ENCODE measurements around the gene AQP12A.
"Not testable (repeated sequence)": the region's sequence is repeated elsewhere in the genome, so short reads cannot be mapped to it uniquely, and the experiment has no call there.

AQP12A gene, protein sequence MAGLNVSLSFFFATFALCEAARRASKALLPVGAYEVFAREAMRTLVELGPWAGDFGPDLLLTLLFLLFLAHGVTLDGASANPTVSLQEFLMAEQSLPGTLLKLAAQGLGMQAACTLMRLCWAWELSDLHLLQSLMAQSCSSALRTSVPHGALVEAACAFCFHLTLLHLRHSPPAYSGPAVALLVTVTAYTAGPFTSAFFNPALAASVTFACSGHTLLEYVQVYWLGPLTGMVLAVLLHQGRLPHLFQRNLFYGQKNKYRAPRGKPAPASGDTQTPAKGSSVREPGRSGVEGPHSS

DNA sequence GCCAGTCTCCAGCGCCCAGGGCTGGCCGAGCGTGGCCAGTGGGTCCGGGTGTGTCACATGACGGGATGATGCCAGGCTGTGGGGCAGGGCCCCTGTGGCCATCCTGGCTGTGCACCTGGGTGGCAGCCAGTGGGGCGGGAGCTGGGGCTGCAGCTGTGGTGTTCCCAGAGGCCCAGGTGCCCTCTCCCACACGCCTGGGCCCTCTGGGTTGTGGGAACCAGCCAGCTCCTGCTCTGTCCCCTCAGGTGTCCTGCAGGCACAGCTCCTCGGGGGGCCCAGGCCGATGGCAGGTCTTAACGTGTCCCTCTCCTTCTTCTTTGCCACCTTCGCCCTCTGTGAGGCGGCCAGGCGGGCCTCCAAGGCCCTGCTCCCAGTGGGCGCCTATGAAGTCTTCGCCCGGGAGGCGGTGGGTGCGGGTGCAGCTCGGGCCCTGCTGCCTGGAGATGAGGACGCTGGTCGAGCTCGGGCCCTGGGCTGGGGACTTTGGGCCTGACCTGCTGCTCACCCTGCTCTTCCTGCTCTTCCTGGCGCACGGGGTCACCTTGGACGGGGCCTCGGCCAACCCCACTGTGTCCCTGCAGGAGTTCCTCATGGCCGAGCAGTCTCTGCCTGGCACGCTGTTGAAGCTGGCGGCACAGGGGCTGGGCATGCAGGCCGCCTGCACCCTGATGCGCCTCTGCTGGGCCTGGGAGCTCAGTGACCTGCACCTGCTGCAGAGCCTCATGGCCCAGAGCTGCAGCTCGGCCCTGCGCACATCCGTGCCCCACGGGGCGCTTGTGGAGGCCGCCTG, at the start of gene AQP12A:
Gene AQP12A (plus strand): TSS at position 236 of the 790 bp plus-strand sequence. CDS start 48 bp downstream, at position 284.
- DNase-seq (ENCODE audit: low read depth in 2 of 2), result not testable (repeated sequence)

DNA sequence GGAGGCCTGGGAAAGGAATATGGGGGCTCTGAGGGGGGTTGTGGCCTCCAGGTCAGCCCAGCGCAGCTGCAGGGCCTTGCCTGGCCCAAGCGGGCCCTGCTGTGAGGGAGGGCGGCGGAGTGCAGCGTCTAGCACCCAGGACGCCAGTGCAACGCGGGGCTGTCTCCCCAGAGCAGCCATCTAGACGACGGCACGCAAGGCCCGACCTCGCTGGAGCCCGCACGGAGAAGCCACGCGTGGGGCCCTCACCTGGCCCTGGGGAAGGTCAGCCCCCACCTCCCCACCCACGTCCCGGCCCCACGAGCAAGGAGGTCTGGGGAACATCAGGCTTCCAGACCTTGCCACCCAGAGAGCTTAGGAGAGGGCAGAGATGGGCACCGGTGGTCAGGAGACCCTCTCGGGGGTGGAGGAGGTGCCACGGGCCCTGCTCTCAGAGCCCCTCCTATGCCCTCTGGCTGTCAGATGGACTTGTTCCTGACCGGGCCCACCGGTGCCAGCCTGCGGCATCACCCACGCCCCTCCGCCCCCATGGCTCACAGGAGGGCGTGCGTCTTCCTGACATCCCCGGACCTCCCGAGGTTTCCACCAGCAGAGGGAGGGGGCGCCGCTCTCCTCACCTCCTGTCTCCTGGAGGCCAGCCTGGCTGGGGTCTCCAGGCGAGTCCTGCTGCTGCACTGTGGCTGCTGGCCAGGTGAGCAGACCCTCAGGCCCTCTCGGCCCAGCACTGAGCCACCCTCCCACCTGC, 49.4 kb upstream of the AQP12A start:
- DNase-seq (ENCODE audit: low read depth in 2 of 2), result no peak

DNA sequence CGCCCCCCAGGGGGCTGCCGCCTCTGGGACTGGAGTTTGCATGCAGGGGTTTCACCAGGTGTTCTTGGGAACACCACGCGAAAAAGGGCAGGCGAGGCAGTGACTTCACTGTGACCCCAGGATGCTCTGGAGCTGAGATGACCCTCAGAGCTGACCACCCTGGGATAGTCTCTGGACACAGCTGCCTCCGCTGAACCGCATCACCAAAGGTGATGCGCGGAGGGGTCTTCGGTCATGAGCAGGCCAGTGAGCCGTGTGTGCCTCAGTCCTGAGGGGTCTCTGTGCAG, 48.9 kb upstream of the AQP12A start:
- DNase-seq (ENCODE audit: low read depth in 2 of 2), result no peak

DNA sequence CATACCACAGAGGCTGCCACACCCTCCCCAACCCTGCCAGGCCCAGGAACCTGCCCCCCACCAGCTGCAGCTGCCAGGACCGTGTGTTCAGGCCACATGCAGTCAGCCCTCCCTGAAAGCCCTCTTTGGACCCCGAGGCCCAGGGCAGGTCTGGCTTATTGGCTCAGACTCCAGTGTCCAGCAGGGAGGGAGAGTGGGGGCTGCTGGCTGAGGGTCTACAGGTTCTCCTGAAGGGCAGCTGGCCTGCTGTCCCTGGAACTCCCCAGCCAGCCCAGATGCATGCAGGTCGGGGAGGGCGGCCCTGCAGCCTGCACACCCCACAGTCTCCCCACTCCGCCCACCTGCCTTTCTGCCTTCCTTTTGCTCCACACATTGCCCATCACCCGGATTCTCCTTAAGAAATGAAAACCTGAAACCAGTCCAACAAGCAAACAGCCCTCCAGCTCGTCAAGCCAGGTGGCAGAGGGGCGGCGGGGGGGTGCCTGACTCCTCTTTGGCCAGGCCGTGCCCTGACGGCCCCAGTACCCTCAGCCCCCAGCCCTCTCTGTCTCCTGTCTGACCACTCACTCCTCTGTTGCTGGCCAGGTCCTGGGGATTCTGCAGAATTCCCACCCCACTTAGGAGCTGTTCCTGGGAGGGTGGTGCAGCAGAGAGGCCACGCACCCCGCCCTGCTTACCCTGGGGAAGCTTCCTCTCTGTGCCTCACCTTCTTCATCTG, 48.4 kb upstream of the AQP12A start:
- DNase-seq (ENCODE audit: low read depth in 2 of 2), result no peak

DNA sequence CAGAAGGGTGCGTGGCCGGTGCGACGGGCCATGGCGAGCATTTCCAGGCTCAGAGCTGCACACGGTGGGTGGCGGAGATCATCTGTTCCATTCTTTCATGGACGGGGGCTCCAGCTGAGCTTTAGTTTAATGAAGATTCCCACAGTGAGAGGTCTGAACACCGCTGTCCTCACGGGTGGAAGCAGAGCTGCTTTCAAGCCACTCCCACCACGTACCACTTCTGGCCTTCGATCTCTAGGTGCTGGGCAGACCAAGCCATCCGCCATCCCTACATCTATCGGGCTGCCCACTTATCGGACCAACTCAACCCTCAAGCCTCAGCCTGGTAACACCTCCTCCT, 47.9 kb upstream of the AQP12A start:
- DNase-seq (ENCODE audit: low read depth in 2 of 2), result no peak

DNA sequence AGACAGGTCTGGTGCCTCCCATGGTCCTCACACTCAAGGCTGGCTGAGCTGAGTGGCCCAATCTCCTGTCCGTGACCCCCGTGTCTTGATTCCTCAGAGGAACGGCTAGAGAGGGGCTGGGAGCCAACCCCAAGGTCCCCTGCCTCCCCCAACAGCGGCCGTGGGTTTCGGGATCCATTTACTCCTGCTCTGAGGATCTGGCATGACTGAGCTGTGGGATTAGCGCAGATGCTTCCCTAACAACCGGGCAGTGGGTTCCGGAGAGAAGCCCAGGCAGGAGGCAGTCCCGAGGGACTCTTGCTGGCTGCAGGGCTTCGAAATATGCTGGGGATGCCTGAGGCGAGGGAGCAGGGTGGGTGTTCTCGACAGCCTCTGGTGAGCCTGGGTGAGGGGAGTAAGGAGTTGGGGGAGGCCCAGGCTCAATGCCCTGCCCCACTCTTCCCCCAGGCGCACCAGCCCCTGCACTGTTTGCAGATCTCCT, 47.5 kb upstream of the AQP12A start:
- DNase-seq (ENCODE audit: low read depth in 2 of 2), result no peak

DNA sequence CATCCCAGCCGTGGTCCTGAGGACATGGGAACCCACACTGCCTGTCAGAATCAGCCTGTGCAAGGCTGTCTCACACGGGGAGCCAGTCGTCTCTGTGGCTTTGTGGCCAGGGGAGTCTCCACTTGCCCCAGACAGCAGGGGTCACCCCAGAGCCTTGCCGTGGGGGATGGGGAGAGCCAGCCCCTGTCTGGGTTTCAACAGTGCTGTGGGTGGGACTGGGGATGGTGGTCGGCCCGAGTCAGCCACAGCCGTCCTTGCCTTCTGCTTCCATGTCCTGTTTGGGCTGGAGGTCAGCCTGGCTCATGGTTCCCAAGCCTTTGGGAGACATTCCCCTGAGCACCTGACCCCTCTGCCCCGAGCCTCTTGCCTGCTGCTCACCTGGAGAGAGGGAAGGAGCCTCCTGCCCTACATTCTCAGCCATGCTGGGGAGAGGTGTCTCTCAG, 46.8 kb upstream of the AQP12A start:
- DNase-seq (ENCODE audit: low read depth in 2 of 2), result no peak

DNA sequence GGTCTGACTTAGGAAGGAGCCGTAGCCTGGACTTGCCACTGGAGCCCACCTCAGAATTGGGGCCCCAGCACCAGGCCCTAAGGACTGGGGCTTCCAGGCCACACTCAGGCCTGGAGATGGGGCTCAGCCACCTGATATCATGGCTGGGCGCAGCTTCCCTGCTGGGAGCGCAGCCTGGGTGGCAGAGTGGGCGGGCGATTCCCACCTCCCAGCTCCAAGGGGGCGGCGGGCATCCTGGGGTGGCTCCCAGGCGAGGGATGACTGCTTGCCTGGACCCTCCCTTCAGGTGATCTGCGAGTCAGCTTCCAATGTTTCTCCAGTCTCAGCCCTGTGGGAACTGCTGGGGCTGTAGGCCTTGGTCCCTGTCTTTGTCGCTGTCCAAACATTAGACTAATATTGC, 46.3 kb upstream of the AQP12A start:
- no peak for DNase-seq (ENCODE audit: low read depth in 2 of 2)

DNA sequence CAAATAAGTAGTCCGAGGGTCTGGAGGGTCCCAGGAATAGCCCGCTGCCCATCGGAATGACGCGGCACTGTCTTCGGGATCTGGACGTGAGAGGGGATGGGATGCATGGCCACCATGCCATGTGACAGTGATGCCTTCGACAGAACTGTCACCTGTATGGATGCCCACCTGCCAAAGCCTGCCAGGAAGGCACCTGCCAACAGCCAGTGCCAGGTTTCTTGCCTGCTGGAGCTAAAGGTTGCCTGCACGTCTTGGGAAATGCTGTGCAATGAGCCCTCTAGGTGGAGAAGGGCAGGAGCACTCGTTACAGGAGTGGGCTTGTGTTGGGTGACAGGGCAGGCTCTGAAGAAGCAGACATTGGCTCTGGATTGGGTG, 45.9 kb upstream of the AQP12A start:
- no peak for DNase-seq (ENCODE audit: low read depth in 2 of 2)

DNA sequence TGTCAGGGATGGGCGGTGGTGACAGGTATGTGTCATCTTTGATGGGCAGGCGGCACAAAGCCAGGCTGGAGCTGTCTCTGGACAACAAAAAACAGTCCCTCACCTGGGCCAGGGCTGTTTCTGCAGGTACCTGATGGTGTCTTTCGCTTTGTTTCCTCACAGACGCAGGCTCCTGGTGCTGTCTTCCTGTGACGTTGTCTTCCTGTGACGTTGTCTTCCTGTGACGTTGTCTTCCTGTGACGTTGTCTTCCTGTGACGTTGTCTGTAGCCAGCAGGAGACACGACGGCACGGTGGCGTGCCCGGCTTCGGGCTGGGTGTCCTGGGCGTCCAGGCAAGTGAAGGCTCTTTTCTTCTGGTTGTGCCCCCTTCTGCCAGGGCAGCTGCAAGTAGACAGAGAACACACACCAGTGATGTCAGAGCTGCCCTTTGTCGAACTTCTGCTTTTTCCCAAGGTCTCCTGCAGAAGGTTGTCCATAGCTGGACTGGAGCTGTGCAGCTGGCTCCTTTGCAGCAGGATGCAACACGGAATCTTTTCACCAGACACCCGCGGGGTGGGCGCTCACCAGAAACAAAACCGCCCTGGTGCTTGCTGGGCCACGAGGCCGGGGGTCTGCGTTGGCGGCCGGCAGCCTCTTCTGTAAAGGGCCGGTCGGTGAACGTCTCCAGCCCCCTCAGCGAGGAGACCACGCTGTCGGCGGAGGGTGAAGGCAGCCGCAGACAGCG, 45.3 kb upstream of the AQP12A start:
- DNase-seq (ENCODE audit: low read depth in 2 of 2), result no peak

DNA sequence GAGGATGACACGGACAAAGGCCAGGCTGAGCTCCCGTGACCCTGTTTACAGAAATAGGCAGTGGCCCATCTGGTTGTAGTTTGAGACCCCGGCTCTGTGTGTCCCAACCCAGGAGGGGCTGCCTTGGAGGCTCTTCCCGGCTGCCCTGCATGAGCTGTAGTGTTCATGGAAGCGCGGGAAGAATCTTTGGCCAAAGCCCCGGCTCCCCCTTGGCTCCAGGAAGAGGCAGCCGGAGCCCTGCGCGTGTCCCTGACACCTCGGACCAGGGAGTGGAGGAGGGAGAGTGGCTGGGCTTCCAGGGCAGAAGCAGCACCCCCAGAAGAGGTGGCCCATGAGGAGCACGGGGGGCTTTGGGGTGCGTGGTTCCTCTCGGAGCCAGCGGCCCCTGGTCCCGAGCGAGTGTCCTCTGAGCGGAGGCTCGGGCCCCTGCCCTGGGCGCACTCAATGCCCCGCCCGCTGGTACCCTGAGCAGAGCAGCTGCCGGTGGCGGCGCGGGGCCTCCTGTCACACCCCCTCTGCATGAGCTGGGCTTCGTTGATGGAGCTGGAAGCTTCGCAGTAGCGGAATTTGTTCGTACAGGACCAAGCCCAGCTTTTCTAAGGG, 44.7 kb upstream of the AQP12A start:
- no peak for DNase-seq (ENCODE audit: low read depth in 2 of 2)

DNA sequence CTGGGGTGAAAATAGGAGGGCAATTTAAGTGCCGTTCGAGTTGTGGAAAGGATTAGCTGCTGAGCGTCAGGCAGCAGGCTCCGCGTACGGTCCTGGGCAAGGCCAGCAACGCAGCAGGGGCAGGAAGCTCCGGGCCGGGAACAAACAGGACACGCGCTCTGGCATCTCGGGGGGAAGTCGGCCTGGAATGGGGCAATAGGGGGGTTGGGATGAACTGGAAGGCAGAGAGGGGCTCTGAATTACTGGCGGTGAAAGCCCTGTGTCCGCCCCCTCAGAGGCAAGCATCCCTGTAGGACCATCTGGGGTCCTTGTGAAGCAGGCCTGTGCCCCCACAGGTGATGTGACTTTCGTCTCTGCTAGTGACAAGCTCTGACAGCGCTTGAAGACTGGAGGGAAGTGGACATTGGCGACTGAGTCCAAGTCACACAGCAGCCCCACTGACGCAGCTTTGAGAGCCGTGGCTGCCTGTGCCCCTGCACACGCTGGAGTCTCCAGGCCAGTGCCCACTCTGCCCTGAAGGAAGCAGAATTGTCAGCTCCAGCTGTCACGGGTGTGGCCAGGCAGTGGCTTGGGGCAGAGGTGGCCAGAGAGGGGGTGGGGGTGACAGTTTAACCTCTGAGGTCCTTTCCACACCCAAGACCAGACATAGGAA, 44.0 kb upstream of the AQP12A start:
- no peak for DNase-seq (ENCODE audit: low read depth in 2 of 2)

DNA sequence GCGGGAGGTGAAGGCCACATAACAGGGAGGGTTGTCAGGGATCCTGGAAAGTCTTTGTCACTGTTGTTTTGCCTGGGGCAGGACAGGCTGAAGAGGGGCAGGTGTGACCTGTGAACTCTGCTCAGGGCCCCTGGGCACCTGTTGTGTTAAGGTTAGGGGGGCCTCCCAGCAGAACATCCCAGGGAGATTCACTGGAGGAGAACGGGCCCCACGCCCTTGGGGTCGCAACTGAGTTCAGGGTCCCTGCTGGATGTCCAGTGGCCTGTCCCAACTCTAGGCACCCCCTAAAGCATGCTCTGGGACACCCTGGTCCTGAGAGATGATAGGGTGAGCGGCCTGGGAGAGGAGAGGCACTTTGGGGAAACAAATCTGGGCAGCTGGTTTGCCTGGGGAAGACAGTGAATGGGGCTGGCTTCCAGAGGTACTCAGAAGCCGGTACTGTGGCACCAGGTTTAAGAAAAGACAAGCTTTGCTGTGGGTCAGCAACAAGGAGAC, 43.5 kb upstream of the AQP12A start:
- DNase-seq (ENCODE audit: low read depth in 2 of 2), result no peak

DNA sequence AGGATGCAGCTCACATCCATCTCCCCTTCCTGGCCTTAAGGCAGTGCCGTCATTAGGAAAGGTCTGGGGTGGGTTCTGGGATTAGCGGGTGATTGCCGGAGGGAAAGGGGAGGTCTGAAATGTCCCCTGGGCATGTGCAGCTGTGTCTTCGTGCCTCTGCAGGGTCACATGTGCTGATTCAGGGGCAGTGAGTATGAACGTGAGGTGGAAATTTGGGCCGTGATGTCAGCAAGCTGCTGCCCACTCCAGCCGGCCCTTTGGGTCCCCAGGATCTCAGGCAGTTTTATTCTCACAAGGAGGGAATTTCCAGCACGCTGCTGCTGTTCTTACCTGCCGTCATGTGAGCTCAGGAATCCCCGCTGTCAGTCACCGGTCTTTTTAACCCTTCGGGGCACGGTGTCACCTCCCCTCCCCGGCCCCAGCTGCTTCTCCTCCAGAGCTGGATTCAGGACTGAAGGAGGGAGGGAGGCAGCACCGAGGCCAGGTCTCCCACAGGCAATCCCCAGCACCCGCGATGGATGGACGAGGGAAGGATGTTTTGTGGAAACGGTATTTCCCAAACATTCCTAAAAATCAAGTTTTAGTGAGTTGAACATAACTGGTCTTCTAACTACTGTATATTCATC, 42.9 kb upstream of the AQP12A start:
- no peak for DNase-seq (ENCODE audit: low read depth in 2 of 2)

DNA sequence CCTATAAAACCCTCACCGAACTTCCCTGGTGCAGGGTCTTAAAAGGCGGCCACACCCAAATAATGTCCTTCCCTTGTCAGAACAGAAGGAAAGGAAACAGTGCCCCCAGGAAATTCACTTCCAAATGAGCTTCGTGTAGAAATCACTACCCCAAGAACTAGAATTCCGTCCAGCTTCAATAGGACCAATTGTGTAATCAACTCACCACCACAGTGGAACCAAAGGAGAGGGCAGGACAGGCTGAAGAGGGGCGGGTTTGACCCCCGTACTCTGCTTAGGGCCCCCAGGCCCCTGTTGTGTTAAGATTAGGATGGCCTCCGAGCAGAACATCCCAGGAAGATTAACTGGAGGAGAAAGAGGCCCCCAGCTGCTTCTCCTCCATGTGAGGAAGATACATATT, 42.3 kb upstream of the AQP12A start:
- DNase-seq (ENCODE audit: low read depth in 2 of 2), result no peak

DNA sequence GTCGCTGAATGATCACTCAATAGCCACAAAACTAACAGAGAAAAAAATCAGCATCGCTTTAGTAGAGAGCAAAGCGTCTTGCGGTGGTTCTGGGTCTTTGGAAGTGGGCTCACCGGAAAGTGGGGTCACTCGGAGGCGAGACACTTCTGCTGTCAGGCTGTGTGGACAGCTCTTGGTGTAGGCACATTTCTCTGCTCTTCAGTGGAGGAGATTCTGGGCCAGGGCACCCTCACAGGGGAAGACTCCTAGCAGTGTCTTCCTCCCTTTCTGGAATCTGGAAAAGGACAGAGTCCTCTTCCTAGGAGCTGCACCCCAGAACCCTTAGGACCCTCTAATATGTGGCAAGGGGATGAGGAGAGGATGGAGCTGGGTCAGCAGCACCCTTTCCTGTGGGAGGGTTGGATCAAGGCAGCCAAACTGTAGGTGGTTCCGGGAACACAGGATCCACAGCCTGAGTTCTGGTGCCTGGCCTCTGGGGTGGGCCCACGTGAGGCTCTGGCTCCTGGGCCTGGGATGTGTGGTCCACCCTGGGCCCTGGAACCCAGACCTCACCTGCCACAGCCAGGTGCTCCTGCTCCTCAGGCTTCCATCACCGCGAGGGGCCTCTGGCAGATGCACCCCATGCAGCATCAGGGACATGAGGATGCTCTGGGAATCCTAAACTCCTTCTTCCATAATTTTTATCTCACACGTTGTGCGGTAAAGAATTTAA, 41.3 kb upstream of the AQP12A start:
- no peak for DNase-seq (ENCODE audit: low read depth in 2 of 2)

DNA sequence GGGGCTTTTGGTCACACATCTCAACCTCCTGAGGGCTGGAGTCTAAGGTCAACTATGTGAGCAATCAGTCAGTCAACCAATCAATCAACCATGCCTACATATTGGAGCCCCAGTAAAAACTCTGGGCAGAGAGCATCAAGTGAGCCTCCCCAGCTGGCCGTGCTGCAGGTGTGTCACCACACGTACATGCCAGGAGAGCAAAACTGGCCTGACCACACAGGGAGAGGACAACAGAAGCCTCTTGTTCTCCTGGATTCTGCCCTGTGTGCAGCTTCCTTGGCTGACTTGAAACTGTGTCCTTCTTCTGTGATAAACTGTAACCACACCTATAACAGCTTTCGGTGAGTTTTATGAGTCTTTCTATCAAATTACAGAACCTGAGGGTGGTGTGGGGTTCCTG, 40.5 kb upstream of the AQP12A start:
- no peak for DNase-seq (ENCODE audit: low read depth in 2 of 2)

DNA sequence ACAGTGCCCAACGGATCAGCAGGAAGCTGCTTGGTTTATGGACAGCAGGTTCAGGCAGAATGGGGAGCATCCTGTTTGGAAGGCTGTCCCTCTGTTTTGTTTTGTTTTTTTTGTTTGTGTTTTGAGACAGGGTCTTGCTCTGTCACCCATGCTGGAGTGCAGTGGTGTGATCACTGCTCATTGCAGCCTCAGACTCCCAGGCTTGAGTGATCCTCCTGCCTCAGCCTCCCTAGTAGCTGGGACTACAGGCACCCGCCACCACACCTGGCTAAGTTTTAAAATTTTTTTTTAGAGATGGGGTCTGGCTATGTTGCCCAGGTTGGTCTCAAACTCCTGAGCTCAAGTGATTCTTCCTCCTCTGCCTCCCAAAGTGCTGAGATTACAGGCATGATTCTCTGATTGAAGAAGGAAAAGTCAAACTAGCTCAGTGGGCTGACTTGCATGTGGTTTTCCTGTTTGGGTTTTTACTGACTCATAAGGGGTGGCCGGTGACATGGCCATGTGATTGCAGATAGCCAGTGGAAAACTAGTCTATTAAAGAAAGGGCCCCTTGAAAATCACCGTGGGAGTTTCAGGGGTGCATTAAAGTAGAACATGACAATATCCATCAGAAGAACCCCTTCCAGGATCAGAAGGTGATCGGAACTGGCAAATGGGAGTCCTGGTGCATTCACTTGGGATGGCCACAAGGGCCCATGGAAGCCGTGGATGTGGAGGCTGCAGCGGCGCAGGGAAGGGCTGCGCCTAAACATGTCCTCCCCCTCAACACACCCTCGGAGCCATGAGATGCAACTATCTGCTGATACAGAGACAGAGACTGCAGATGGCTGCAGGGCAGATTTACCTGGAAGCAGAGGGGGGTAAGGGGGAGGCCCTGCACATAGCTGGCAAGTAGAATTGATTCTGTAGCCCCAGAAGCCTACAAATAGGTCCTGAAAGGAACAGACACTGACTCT, 35.5 kb upstream of the AQP12A start:
- DNase-seq (ENCODE audit: low read depth in 2 of 2), result no peak

Data from fibroblast of skin of left biceps (primary cell).